IPS-20b (cell line): ENCODE results near the gene DACH1.

Experiments used
- H3K27ac ChIP-seq: one replicate; pipeline ENCODE4 v1.5.1; 2013; ENCODE audit warnings: low read length
- H3K27me3 ChIP-seq: 2 replicates; pipeline ENCODE4 v1.6.1; 2013; ENCODE audit warnings: mild to moderate bottlenecking, low read length, inconsistent platforms; ENCODE audit not compliant: insufficient read depth
- H3K36me3 ChIP-seq: 2 replicates; pipeline ENCODE4 v1.6.1; 2013; ENCODE audit warnings: low read depth, mild to moderate bottlenecking, inconsistent platforms, low read length, moderate library complexity; ENCODE audit not compliant: insufficient read depth
- H3K4me1 ChIP-seq: 2 replicates; pipeline ENCODE4 v1.6.1; 2013; ENCODE audit warnings: mild to moderate bottlenecking, control low read depth, inconsistent platforms, low read length, moderate library complexity; ENCODE audit not compliant: insufficient read depth
- H3K4me3 ChIP-seq: 2 replicates; pipeline ENCODE4 v1.5.1; 2013; ENCODE audit warnings: mild to moderate bottlenecking, low read length, inconsistent platforms
- H3K9ac ChIP-seq: 2 replicates; pipeline ENCODE4 v1.6.1; 2013; ENCODE audit warnings: low read depth, mild to moderate bottlenecking, inconsistent platforms, low read length, moderate library complexity
- H3K9me3 ChIP-seq: 2 replicates; pipeline ENCODE4 v1.6.1; 2013; ENCODE audit warnings: mild to moderate bottlenecking, low read depth, low read length, inconsistent platforms; ENCODE audit not compliant: insufficient read depth

The DACH1 gene

DNA sequence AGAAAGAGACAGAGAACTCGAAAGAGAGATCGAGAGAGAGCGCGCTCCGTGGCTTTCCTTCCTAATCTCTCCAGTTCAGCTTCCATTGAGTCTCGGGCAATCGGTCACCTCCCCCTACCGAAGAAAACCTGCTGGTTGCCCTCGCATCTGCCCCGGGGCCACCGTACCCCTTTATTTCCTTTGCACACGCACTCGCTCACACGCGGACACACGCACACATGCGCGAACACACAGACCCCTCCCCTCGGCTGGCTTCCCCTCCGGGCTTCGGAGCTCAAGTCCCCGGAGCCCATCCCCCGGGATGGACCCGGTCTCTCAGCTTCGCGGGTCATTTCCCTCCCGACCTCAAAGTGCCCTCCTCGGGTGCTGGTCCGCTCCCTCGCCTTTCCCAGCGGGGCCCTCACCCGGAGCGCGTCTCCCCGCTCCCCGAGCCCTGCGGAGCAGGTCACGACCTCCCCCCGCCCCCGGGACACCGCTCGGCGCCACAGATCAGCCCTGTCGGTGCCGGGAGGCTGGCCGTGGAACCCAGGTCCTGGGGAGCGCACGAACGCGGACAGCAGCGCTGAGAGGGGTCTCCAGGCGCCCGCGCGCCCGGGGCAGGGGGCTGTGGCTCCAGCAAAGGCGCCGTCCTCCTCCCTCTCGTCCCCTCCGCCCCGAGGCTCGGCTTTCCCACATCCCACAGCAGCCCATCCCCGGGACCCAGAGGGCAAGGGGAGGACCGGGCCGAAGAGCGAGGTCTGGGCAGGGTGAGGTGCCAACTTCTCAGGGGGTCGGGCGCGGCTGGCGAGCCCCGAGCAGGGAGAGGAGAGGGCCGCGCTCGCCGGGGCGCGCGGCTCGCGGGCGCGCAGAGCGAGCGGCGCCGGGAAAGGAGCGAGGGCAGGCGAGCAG, 1.8 kb downstream of the DACH1 start:
- peak overlapping the region; percentile 11; the same call in 1 of the 2 replicates for H3K9ac ChIP-seq
- no peak overlapping the region for H3K27ac ChIP-seq
- peaks cover 87% of the 10 kb centered on the region for H3K27me3 ChIP-seq
- peaks cover 9% of the 10 kb centered on the region; the same call in 1 of the 2 replicates for H3K4me1 ChIP-seq
- H3K9me3 ChIP-seq = no peaks in the 10 kb centered on the region
- peak overlapping the region; percentile 64 for H3K4me3 ChIP-seq
- H3K36me3 ChIP-seq = no peaks in the 10 kb centered on the region

GRCh38 chr13:71864094-71864985, 2.7 kb downstream of the DACH1 start:
- Histone ChIP-seq H3K36me3 (no peaks in the 10 kb centered on the region), H3K4me3 (peak overlapping the region; percentile 64), H3K4me1 (peaks cover 2% of the 10 kb centered on the region; the same call in 1 of the 2 replicates), H3K27me3 (peaks cover 79% of the 10 kb centered on the region), H3K9me3 (no peaks in the 10 kb centered on the region), H3K27ac (no peak overlapping the region), H3K9ac (peak overlapping the region; percentile 11; the same call in 1 of the 2 replicates)

- no peak overlapping the region for H3K9ac ChIP-seq
- H3K9me3 ChIP-seq = no peaks in the 10 kb centered on the region
- H3K4me1 ChIP-seq = no peaks in the 10 kb centered on the region; the same call in 1 of the 2 replicates
- H3K36me3 ChIP-seq = no peaks in the 10 kb centered on the region
- no peak overlapping the region for H3K27ac ChIP-seq
- peaks cover 69% of the 10 kb centered on the region for H3K27me3 ChIP-seq
- H3K4me3 ChIP-seq = peak overlapping the region; percentile 64; the same call in 1 of the 2 replicates
Observed at GRCh38 chr13:71863254-71863865, 3.6 kb downstream of the DACH1 start.

DNA sequence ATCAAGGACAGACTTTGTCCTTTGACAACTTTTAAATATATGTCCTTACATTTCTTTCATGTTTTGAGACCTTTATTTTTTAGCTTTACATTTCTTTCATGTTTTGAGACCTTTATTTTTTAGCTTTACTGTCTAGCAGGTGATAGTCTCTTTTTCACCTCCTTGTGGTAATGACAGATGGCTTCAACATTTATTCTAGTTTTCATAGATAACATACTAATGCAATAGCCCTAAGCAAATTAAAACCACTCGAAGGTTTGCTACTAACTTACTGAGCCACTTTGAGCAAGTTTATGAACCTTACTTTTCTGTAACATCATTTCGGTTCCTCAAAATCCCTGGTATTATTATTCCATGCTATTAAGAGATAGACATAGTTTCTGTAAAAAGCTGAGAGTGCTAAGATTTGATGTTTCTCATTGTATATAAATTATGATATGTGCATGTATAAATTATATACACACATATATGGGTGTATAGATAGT, 4.5 kb downstream of the DACH1 start:
- H3K4me1 ChIP-seq = no peaks in the 10 kb centered on the region; the same call in 1 of the 2 replicates
- no peaks in the 10 kb centered on the region for H3K36me3 ChIP-seq
- H3K27me3 ChIP-seq = peaks cover 60% of the 10 kb centered on the region
- no peaks in the 10 kb centered on the region for H3K9me3 ChIP-seq
- H3K9ac ChIP-seq = no peak overlapping the region
- H3K4me3 ChIP-seq = no peak overlapping the region
- H3K27ac ChIP-seq = no peak overlapping the region

- no peak overlapping the region for H3K4me3 ChIP-seq
- peaks cover 55% of the 10 kb centered on the region for H3K27me3 ChIP-seq
- H3K9ac ChIP-seq = no peak overlapping the region
- H3K27ac ChIP-seq = no peak overlapping the region
- H3K4me1 ChIP-seq = no peaks in the 10 kb centered on the region
- no peaks in the 10 kb centered on the region for H3K36me3 ChIP-seq
- H3K9me3 ChIP-seq = no peaks in the 10 kb centered on the region
Observed at GRCh38 chr13:71861769-71862458, 5.1 kb downstream of the DACH1 start.

GRCh38 chr13:71860547-71861138, 6.4 kb downstream of the DACH1 start:
- no peaks in the 10 kb centered on the region for H3K9me3 ChIP-seq
- no peak overlapping the region for H3K9ac ChIP-seq
- no peak overlapping the region for H3K4me3 ChIP-seq
- peaks cover 44% of the 10 kb centered on the region for H3K27me3 ChIP-seq
- no peak overlapping the region for H3K27ac ChIP-seq
- no peaks in the 10 kb centered on the region for H3K4me1 ChIP-seq
- no peaks in the 10 kb centered on the region for H3K36me3 ChIP-seq

DNA sequence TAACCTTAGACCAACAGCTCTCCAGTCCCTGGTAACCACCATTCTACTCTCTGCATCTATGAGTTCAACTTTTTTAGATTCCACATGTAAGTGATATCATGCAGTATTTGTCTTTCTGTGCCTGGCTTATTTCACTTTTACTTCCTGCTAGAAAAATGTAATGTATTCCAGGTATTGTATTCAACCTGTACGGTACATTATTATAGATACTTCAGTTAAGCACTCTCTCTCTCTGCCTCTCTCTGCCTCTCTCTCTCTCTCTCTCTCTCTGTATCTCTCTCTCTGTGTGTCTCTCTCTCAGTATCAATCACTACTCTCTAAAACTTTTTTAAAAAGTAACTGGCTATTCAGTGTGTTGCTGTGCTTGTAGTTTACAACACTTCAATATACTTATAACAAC, 8.4 kb downstream of the DACH1 start:
- Histone ChIP-seq H3K4me3 (no peak overlapping the region), H3K9ac (no peak overlapping the region), H3K27ac (no peak overlapping the region), H3K27me3 (peaks cover 24% of the 10 kb centered on the region), H3K9me3 (no peaks in the 10 kb centered on the region), H3K4me1 (no peaks in the 10 kb centered on the region), H3K36me3 (no peaks in the 10 kb centered on the region)

GRCh38 chr13:71856548-71857043, 10.4 kb downstream of the DACH1 start:
- no peak overlapping the region for H3K9ac ChIP-seq
- H3K27me3 ChIP-seq = peaks cover 3% of the 10 kb centered on the region; the same call in 1 of the 2 replicates
- H3K36me3 ChIP-seq = no peaks in the 10 kb centered on the region
- no peak overlapping the region for H3K27ac ChIP-seq
- no peaks in the 10 kb centered on the region for H3K9me3 ChIP-seq
- H3K4me3 ChIP-seq = no peak overlapping the region
- H3K4me1 ChIP-seq = no peaks in the 10 kb centered on the region

GRCh38 chr13:71854401-71854800, 12.6 kb downstream of the DACH1 start:
- Histone ChIP-seq H3K27ac (no peak overlapping the region), H3K4me1 (no peaks in the 10 kb centered on the region), H3K9ac (no peak overlapping the region), H3K9me3 (no peaks in the 10 kb centered on the region), H3K27me3 (no peaks in the 10 kb centered on the region), H3K4me3 (no peak overlapping the region), H3K36me3 (no peaks in the 10 kb centered on the region)

DNA sequence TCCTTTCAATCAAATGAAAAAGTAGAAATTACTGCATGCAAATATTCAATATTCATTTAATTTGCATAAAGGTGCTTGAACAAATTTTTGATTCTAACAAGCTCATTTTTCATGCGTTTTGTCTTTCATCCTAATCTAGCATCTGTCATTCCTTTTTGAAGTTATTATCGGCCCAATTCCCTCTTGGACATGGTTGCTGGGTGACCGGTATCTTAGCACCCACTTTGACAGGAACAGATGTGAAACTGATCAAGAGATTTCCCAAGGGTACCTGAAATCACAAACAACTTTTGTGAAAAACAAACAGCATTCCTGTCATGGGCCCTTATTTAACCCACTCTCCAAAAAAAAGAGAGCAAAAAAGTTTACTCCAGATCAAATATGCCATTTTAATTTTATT, 13.3 kb downstream of the DACH1 start:
- no peaks in the 10 kb centered on the region for H3K36me3 ChIP-seq
- no peak overlapping the region for H3K9ac ChIP-seq
- no peaks in the 10 kb centered on the region for H3K4me1 ChIP-seq
- no peak overlapping the region for H3K27ac ChIP-seq
- H3K4me3 ChIP-seq = no peak overlapping the region
- no peaks in the 10 kb centered on the region for H3K9me3 ChIP-seq
- no peaks in the 10 kb centered on the region for H3K27me3 ChIP-seq
